MM.1S (cell line): ENCODE results near the gene RASGRF2.

Experiments
- DNase-seq: peaks from one replicate; pipeline ENCODE4 v3.0.0-alpha.2; 2015
- H2AFZ ChIP-seq: fragments of 300-600 bp; sonication (generic); 2 replicates; pipeline ENCODE4 v1.6.0; 2016; ENCODE audit warnings: antibody characterized with exemption, low read length
- H3F3A ChIP-seq: fragments of 300-600 bp; sonication (generic); 2 replicates; pipeline ENCODE4 v1.6.1; 2016; ENCODE audit warnings: mild to moderate bottlenecking, antibody characterized with exemption, low read length, moderate library complexity, mixed read lengths; ENCODE audit not compliant: insufficient read depth
- H3K27ac ChIP-seq: fragments of 300-600 bp; sonication (generic); 2 replicates; pipeline ENCODE4 v1.5.1; 2016; ENCODE audit warnings: mild to moderate bottlenecking, low read length
- H3K27me3 ChIP-seq: fragments of 300-600 bp; sonication (generic); replicated peaks from 2 replicates; pipeline ENCODE4 v1.6.0; 2016; ENCODE audit warnings: low read length; ENCODE audit not compliant: insufficient read depth
- H3K36me3 ChIP-seq: fragments of 300-600 bp; sonication (generic); replicated peaks from 2 replicates; pipeline ENCODE4 v1.6.1; 2016; ENCODE audit warnings: mild to moderate bottlenecking, low read length, mixed read lengths; ENCODE audit not compliant: insufficient read depth
- H3K4me1 ChIP-seq: fragments of 300-600 bp; sonication (generic); 2 replicates; pipeline ENCODE4 v1.6.1; 2016; ENCODE audit warnings: low read length, mixed read lengths
- H3K4me2 ChIP-seq: fragments of 300-600 bp; sonication (generic); 2 replicates; pipeline ENCODE4 v1.6.0; 2016; ENCODE audit warnings: low read depth, low read length
- H3K4me3 ChIP-seq: fragments of 300-600 bp; sonication (generic); 2 replicates; pipeline ENCODE4 v1.5.1; 2016; ENCODE audit warnings: low read length, mixed read lengths
- H3K79me2 ChIP-seq: fragments of 300-600 bp; sonication (generic); 2 replicates; pipeline ENCODE4 v1.6.1; 2016; ENCODE audit warnings: mixed run types, low read length, mixed read lengths
- H3K9ac ChIP-seq: fragments of 300-600 bp; sonication (generic); 2 replicates; pipeline ENCODE4 v1.6.1; 2016; ENCODE audit warnings: low read length, mixed read lengths
- H3K9me2 ChIP-seq: fragments of 300-600 bp; sonication (generic); replicated peaks from 2 replicates; pipeline ENCODE4 v1.6.1; 2016; ENCODE audit warnings: mild to moderate bottlenecking, low read length, mixed read lengths; ENCODE audit not compliant: insufficient read depth
- H3K9me3 ChIP-seq: fragments of 300-600 bp; sonication (generic); replicated peaks from 2 replicates; pipeline ENCODE4 v1.6.1; 2016; ENCODE audit warnings: mild to moderate bottlenecking, low read length, mixed read lengths; ENCODE audit not compliant: insufficient read depth
- H4K20me1 ChIP-seq: fragments of 300-600 bp; sonication (generic); 2 replicates; pipeline ENCODE4 v1.6.1; 2016; ENCODE audit warnings: mild to moderate bottlenecking, low read length, moderate library complexity, mixed read lengths; ENCODE audit not compliant: insufficient read depth
- CTCF ChIP-seq: fragments of 300-600 bp; sonication (generic); IDR thresholded peaks from 2 replicates; pipeline ENCODE4 v1.5.1; 2016; ENCODE audit warnings: antibody characterized with exemption, low read length, mixed read lengths
- EZH2 ChIP-seq: fragments of 300-600 bp; sonication (generic); optimal IDR thresholded peaks from 2 replicates; pipeline ENCODE3; 2017; ENCODE audit warnings: low read depth, mild to moderate bottlenecking, antibody characterized with exemption, low read length, mixed read lengths
- EZH2phosphoT487 ChIP-seq: fragments of 300-600 bp; sonication (generic); IDR thresholded peaks from 2 replicates; pipeline ENCODE4 v1.6.1; 2018; ENCODE audit warnings: antibody characterized with exemption, low read length

RASGRF2 gene

GRCh38 chr5:80962630-80963520, 2.7 kb downstream of the RASGRF2 start:
- no peak for DNase-seq
- Histone ChIP-seq H3K27ac (no peak overlapping the region), H3K36me3 (no peaks in the 10 kb centered on the region), H4K20me1 (no peaks in the 10 kb centered on the region), H2AFZ (no peak overlapping the region), H3K9ac (no peak overlapping the region), H3F3A (no peaks in the 10 kb centered on the region), H3K4me1 (no peaks in the 10 kb centered on the region), H3K9me3 (no peaks in the 10 kb centered on the region; the same call in 1 of the 2 replicates), H3K79me2 (no peaks in the 10 kb centered on the region), H3K4me3 (no peak overlapping the region), H3K4me2 (no peak overlapping the region), H3K9me2 (no peaks in the 10 kb centered on the region), H3K27me3 (no peaks in the 10 kb centered on the region)
- TF ChIP-seq EZH2phosphoT487, result no peak
- no peak for TF ChIP-seq EZH2
- TF ChIP-seq CTCF, result no peak

DNA sequence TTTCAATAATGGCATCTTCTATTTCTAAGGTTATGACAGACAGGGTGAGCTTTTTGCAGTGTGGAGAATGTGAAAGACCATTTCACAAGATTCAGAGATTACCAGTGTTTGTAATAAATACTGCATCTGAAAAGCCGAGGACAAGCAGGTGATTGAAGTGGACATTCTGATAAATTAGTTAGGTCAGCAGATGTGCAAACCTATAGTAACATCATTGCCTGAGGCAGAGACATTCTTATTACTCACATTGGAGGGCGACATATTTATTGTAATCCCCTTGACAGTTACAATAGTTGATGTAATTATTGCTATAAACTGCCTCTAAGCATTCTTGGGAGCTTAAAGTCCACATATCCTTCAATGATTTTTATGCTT, 3.3 kb downstream of the RASGRF2 start:
- TF ChIP-seq EZH2phosphoT487 (no peak), CTCF (no peak), EZH2 (no peak)
- H3K36me3 ChIP-seq, result no peaks in the 10 kb centered on the region
- no peak overlapping the region for H2AFZ ChIP-seq
- H3K9me3 ChIP-seq, result no peaks in the 10 kb centered on the region; the same call in 1 of the 2 replicates
- no peak overlapping the region for H3K4me3 ChIP-seq
- H3K27ac ChIP-seq, result no peak overlapping the region
- no peak overlapping the region for H3K4me2 ChIP-seq
- H3K9me2 ChIP-seq, result no peaks in the 10 kb centered on the region
- H3K27me3 ChIP-seq, result no peaks in the 10 kb centered on the region
- H3K9ac ChIP-seq, result no peak overlapping the region
- no peaks in the 10 kb centered on the region for H3K4me1 ChIP-seq
- H4K20me1 ChIP-seq, result no peaks in the 10 kb centered on the region
- no peaks in the 10 kb centered on the region for H3K79me2 ChIP-seq
- no peaks in the 10 kb centered on the region for H3F3A ChIP-seq
- DNase-seq, result no peak

DNA sequence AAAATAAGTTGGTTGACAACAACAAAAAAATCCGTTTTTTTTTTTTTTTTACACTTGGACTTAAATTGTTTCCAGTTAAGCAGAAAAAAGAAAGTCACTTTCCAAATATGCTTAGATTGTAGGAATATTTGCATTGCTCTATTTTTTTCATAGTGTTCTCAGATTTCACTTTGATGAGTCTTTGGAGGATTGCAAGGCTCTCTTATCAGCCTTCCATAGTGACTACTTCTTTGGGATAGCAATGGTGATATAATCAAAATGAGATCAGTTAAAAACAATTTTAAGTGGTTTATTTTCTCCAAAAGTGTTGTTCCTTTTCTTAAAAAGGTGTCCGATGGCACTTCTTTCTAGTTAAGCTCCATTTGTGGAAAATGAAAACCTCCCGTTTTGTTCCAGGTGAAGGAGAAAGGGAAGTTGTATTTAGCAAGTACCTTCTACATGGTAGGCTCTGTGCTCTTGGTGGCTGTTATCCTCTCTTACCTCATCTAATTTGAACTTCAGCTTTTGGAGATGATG, 3.9 kb downstream of the RASGRF2 start:
- Histone ChIP-seq H3K27ac (no peak overlapping the region), H3K4me1 (no peaks in the 10 kb centered on the region), H3K9me2 (no peaks in the 10 kb centered on the region), H2AFZ (no peak overlapping the region), H3K27me3 (no peaks in the 10 kb centered on the region), H3K79me2 (no peaks in the 10 kb centered on the region), H4K20me1 (no peaks in the 10 kb centered on the region), H3K9ac (no peak overlapping the region), H3F3A (no peaks in the 10 kb centered on the region), H3K36me3 (no peaks in the 10 kb centered on the region), H3K9me3 (no peaks in the 10 kb centered on the region; the same call in 1 of the 2 replicates), H3K4me2 (no peak overlapping the region), H3K4me3 (no peak overlapping the region)
- TF ChIP-seq CTCF (no peak), EZH2 (no peak), EZH2phosphoT487 (no peak)
- DNase-seq, result no peak
